OCI-M2 (cell line): ENCODE results near the gene HAO1.
"Not testable (repeated sequence)": the region's sequence is repeated elsewhere in the genome, so short reads cannot be mapped to it uniquely, and the experiment has no call there.

ENCODE experiments used
- DNase-seq: peaks from one replicate; lab custom pipeline; 2025; ENCODE audit not compliant: unreplicated experiment; lab: John Stamatoyannopoulos, UW

The HAO1 gene

GRCh38 chr20:7858734-7859250 lies 81.5 kb downstream of the HAO1 start:
- DNase-seq: no peak

GRCh38 chr20:7856756-7857155 lies 83.5 kb downstream of the HAO1 start:
- no peak for DNase-seq

- no peak for DNase-seq
Observed at GRCh38 chr20:7855545-7855944, 84.7 kb downstream of the HAO1 start.

GRCh38 chr20:7853493-7853892 lies 86.8 kb downstream of the HAO1 start:
- no peak for DNase-seq

- DNase-seq: no peak
Observed at GRCh38 chr20:7850775-7851490, 89.3 kb downstream of the HAO1 start.

GRCh38 chr20:7849675-7850074 lies 90.6 kb downstream of the HAO1 start:
- no peak for DNase-seq

GRCh38 chr20:7848351-7848750 lies 91.9 kb downstream of the HAO1 start:
- no peak for DNase-seq

- no peak for DNase-seq
Observed at GRCh38 chr20:7843613-7844012, 96.6 kb downstream of the HAO1 start.

GRCh38 chr20:7841971-7842310 lies 98.3 kb downstream of the HAO1 start:
- no peak for DNase-seq

GRCh38 chr20:7841291-7841970 lies 98.8 kb downstream of the HAO1 start:
- no peak for DNase-seq

- DNase-seq: no peak
Observed at GRCh38 chr20:7836076-7836475, 104.2 kb downstream of the HAO1 start.

- not testable (repeated sequence) for DNase-seq
Observed at GRCh38 chr20:7834441-7834840, 105.8 kb downstream of the HAO1 start.
